Measurements from ENCODE around the gene SLC24A4. TPM values are rescaled to one million over a fixed set of nuclear protein-coding genes. Genes with fewer than 3 reads are reported as not detected.
"Not testable (repeated sequence)": the region's sequence is repeated elsewhere in the genome, so short reads cannot be mapped to it uniquely, and the experiment has no call there.

Gene SLC24A4
- total and polyA plus RNA-seq, 10 donors, result 0.29 to 8.9 (median 4.2) TPM

- intact Hi-C loops (cut with DNase I; ENCODE audit: low total_unique reads), result no loop called here
- Histone ChIP-seq H3K4me1 (peaks cover 13 to 99% (median 61%) of the 10 kb centered on the region in 6 donors), H3K9me3 (no peaks in the 10 kb centered on the region), H3K27me3 (replicated peaks in 1 of 7) (no peaks in the 10 kb centered on the region), H3K36me3 (peaks cover 0 to 8% (median 0%) of the 10 kb centered on the region in 6 donors), H3K27ac (peak overlapping the region in 7 of 8 donors; percentile 61 to 85 (median 75)), H3K4me3 (peak overlapping the region in 1 of 8 donors; percentile 6)
- 38 to 59% (median 41%) methylated on average over 15 to 16 of the region's 16 CpGs for WGBS, 5 donors
- DNase-seq, result peak; percentile 89
- TF ChIP-seq POLR2AphosphoS5 (IDR thresholded peaks at IDR 0.05), result peak; percentile 70 to 83 (median 82)
- TF ChIP-seq POLR2A (IDR thresholded peaks at IDR 0.05), result peak in 1 of 3 donors; percentile 5
- TF ChIP-seq, protein P1, sequence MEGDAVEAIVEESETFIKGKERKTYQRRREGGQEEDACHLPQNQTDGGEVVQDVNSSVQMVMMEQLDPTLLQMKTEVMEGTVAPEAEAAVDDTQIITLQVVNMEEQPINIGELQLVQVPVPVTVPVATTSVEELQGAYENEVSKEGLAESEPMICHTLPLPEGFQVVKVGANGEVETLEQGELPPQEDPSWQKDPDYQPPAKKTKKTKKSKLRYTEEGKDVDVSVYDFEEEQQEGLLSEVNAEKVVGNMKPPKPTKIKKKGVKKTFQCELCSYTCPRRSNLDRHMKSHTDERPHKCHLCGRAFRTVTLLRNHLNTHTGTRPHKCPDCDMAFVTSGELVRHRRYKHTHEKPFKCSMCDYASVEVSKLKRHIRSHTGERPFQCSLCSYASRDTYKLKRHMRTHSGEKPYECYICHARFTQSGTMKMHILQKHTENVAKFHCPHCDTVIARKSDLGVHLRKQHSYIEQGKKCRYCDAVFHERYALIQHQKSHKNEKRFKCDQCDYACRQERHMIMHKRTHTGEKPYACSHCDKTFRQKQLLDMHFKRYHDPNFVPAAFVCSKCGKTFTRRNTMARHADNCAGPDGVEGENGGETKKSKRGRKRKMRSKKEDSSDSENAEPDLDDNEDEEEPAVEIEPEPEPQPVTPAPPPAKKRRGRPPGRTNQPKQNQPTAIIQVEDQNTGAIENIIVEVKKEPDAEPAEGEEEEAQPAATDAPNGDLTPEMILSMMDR (IDR thresholded peaks at IDR 0.05 in 8 of 11, conservative IDR thresholded peaks at IDR 0.05 in 3 of 11), result peak in 1 of 11 experiments; percentile 23
These were observed 208.3 kb downstream of the SLC24A4 start for GRCh38 chr14:92531106-92531873.

DNA sequence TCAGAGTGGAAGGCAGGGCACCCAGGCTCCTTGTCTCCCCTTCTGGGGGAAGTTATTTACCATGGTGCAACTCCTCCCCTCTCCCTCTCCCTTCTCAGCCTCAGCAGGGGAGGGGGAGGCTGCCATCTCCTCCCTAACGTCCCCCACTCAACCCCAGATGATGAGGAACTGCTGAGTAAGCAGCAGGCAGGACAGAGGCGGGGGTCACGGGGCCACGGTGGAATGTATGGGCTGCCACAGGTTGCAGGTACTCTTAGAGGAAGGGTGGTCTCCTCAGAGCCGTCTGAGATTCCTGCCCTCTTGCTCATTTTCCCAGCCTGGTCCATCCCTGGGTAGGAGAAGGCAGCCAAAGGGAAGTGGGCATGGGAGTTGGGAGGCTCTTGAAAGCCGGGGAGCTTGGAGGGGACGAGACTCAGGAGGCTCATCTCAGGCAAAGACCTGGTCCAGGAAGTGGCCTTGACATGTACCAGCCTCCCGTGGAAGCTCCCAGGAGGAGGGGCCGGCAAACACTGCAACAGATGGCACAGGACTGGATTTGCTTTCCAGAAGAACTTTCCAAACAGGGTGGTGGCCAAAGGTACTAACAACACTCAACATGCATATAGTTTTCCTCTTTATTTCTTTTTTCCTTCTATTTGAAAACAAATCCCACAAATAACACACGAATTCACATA, 209.7 kb downstream of the SLC24A4 start:
- intact Hi-C loops (cut with DNase I; ENCODE audit: low total_unique reads), result no loop called here
- peak; percentile 75 for DNase-seq
- 37 to 50% (median 42%) methylated on average over 10 of the region's 10 CpGs for WGBS, 5 donors

GRCh38 chr14:92534932-92535643, 212.1 kb downstream of the SLC24A4 start:
- H3K4me3 ChIP-seq, result no peak overlapping the region
- H3K36me3 ChIP-seq, result peaks cover 0 to 8% (median 0%) of the 10 kb centered on the region in 6 donors
- peaks cover 27 to 100% (median 69%) of the 10 kb centered on the region in 6 donors for H3K4me1 ChIP-seq
- TF ChIP-seq, protein P1 (IDR thresholded peaks at IDR 0.05 in 8 of 11, conservative IDR thresholded peaks at IDR 0.05 in 3 of 11), result no peak
- TF ChIP-seq POLR2A (IDR thresholded peaks at IDR 0.05) (no peak), POLR2AphosphoS5 (IDR thresholded peaks at IDR 0.05) (no peak)
- peak; percentile 29 for DNase-seq
- H3K27me3 ChIP-seq (replicated peaks in 1 of 7), result no peaks in the 10 kb centered on the region
- no peaks in the 10 kb centered on the region for H3K9me3 ChIP-seq
- peak overlapping the region in 7 of 8 donors; percentile 17 to 69 (median 41) for H3K27ac ChIP-seq
- intact Hi-C loops (cut with DNase I; ENCODE audit: low total_unique reads), result no loop called here
- 60 to 70% (median 64%) methylated on average over 16 to 17 of the region's 17 CpGs for WGBS, 5 donors

More for the DNA sequence above, 209.7 kb downstream of the SLC24A4 start:
- H3K36me3 ChIP-seq, result peaks cover 0 to 8% (median 0%) of the 10 kb centered on the region in 6 donors
- H3K9me3 ChIP-seq, result no peaks in the 10 kb centered on the region
- H3K27me3 ChIP-seq (replicated peaks in 1 of 7), result no peaks in the 10 kb centered on the region
- no peak overlapping the region for H3K4me3 ChIP-seq
- TF ChIP-seq POLR2A (IDR thresholded peaks at IDR 0.05) (no peak), POLR2AphosphoS5 (IDR thresholded peaks at IDR 0.05) (peak in 1 of 3 donors; percentile 46)
- H3K27ac ChIP-seq, result peak overlapping the region; percentile 48 to 85 (median 74)
- peaks cover 13 to 100% (median 61%) of the 10 kb centered on the region in 6 donors for H3K4me1 ChIP-seq

DNA sequence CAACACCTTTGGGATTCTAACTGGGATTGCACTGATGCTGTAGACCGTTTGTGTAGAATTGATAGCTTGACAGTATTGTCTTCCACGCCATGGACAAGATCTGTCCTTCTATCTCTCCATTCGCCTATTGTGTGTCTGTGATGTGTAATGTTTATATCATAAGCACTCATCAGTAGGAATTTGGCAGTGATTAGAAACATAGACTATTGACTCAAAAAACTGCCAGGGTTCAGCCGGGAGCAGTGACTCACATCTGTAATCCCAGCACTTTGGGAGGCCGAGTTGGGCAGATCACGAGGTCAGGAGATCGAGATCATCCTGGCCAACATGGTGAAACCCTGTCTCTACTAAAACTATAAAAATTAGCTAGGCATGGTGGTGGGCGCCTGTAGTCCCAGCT, 213.3 kb downstream of the SLC24A4 start:
- intact Hi-C loops (cut with DNase I; ENCODE audit: low total_unique reads); H3K27me3 ChIP-seq (replicated peaks in 1 of 7); DNase-seq; H3K9me3 ChIP-seq; H3K36me3 ChIP-seq; H3K4me3 ChIP-seq: not testable (repeated sequence)
- WGBS, 5 donors, result 88 to 92% (median 90%) methylated on average over 8 of the region's 8 CpGs
- Histone ChIP-seq H3K27ac (peak overlapping the region in 2 of 8 donors; percentile 30 to 58), H3K4me1 (peaks cover 26 to 100% (median 70%) of the 10 kb centered on the region in 6 donors)

Data from spleen (tissue), 11 donors.